ENCODE data around the gene OXT.
"Not testable (repeated sequence)": the region's sequence is repeated elsewhere in the genome, so short reads cannot be mapped to it uniquely, and the experiment has no call there.

OXT gene

GRCh38 chr20:3115190-3116107 is 44.0 kb downstream of the OXT start:
- no peak for DNase-seq

GRCh38 chr20:3116341-3116740 is 44.9 kb downstream of the OXT start:
- DNase-seq, result no peak

- DNase-seq, result not testable (repeated sequence)
These were observed 46.5 kb downstream of the OXT start for GRCh38 chr20:3117839-3118379.

- DNase-seq, result no peak
These were observed 47.6 kb downstream of the OXT start for GRCh38 chr20:3119044-3119443.

- DNase-seq, result no peak
These were observed 50.0 kb downstream of the OXT start for GRCh38 chr20:3121271-3121911.
